ENCODE measurements around the gene PLBD1.

DNA sequence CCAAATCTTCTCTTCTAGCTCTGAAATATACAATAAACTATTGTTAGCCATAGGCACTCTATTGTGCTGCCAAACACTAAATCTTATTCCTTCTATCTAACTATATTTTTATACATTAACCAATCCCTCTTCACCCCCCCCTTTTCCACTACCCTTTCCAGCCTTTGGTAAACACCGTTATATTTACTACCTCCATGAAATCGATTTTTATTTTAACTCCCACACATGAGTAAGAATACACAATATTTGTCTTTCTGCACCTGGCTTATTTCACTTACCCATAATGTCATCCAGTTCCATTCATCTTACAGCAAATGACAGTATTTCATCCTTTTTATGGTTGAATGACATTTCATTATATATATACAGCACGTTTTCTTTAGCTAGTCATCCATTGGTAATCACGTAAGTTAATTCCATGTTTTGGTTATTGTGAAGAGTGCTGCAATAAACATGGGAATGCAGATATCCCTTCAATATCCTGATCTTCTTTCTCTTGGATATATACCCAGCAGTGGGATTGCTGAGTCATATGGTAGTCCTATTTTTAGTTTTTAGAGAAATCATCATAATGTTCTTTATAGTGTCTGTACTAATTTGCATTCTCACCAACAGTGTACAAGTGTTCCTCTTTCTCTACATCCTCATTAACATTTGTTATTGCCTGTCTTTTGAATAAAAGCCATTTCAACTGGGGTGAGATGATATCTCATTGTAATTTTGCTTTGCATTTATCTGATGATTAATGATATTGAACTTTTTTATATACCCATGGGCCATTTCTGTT lies 34.2 kb upstream of the PLBD1 start:
- TF ChIP-seq POLR2A (IDR thresholded peaks at IDR 0.05) (no peak), CTCF (IDR thresholded peaks at IDR 0.05) (no peak), EP300 (IDR thresholded peaks at IDR 0.05) (no peak)
